DOHH2 (cell line): ENCODE results near the gene TTC27.

Experiments
- H3F3A ChIP-seq: fragments of 200-600 bp; sonication (generic), shearing (Covaris generic); 2 replicates; pipeline ENCODE4 v1.6.0; 2016; ENCODE audit warnings: antibody characterized with exemption, mild to moderate bottlenecking; ENCODE audit not compliant: control insufficient read depth, insufficient read depth
- H3K27ac ChIP-seq: fragments of 200-600 bp; sonication (generic); 2 replicates; pipeline ENCODE4 v1.5.1; 2014; ENCODE audit warnings: low read depth, mild to moderate bottlenecking, low read length, moderate library complexity
- H3K27me3 ChIP-seq: fragments of 200-600 bp; sonication (generic); 2 replicates; pipeline ENCODE4 v1.6.1; 2014; ENCODE audit warnings: mild to moderate bottlenecking, low read length, mixed read lengths; ENCODE audit not compliant: control insufficient read depth
- H3K36me3 ChIP-seq: fragments of 200-600 bp; sonication (generic); 2 replicates; pipeline ENCODE4 v1.6.1; 2014; ENCODE audit warnings: mild to moderate bottlenecking, low read length, moderate library complexity, mixed read lengths; ENCODE audit not compliant: control insufficient read depth
- H3K4me1 ChIP-seq: fragments of 200-600 bp; sonication (generic); 2 replicates; pipeline ENCODE4 v1.6.1; 2014; ENCODE audit warnings: mild to moderate bottlenecking, low read length, mixed read lengths; ENCODE audit not compliant: control insufficient read depth
- H3K4me2 ChIP-seq: fragments of 200-600 bp; sonication (generic); 2 replicates; pipeline ENCODE4 v1.6.0; 2014; ENCODE audit warnings: mild to moderate bottlenecking, low read length, moderate library complexity
- H3K4me3 ChIP-seq: fragments of 200-600 bp; sonication (generic); 2 replicates; pipeline ENCODE4 v1.5.1; 2014; ENCODE audit warnings: mild to moderate bottlenecking, low read length, mixed read lengths
- H3K79me2 ChIP-seq: fragments of 200-600 bp; sonication (generic); 2 replicates; pipeline ENCODE4 v1.6.1; 2014; ENCODE audit warnings: mild to moderate bottlenecking, low read length, mixed read lengths; ENCODE audit not compliant: control insufficient read depth
- H3K9me2 ChIP-seq: fragments of 200-600 bp; sonication (generic); replicated peaks from 2 replicates; pipeline ENCODE4 v1.6.1; 2014; ENCODE audit warnings: mild to moderate bottlenecking, low read length, mixed read lengths; ENCODE audit not compliant: control insufficient read depth
- H3K9me3 ChIP-seq: fragments of 200-600 bp; sonication (generic); 2 replicates; pipeline ENCODE4 v1.6.1; 2014; ENCODE audit warnings: antibody characterized with exemption, low read length, mixed read lengths; ENCODE audit not compliant: control insufficient read depth, insufficient read depth
- H4K20me1 ChIP-seq: fragments of 200-600 bp; sonication (generic); 2 replicates; pipeline ENCODE4 v1.6.0; 2014; ENCODE audit warnings: low read depth, mild to moderate bottlenecking, antibody characterized with exemption, low read length, moderate library complexity; ENCODE audit not compliant: control insufficient read depth, insufficient read depth
- EZH2phosphoT487 ChIP-seq: fragments of 200-600 bp; sonication (generic); IDR thresholded peaks from 2 replicates; pipeline ENCODE4 v1.6.1; 2017; ENCODE audit warnings: borderline replicate concordance, mild to moderate bottlenecking, antibody characterized with exemption, low read length, moderate library complexity, mixed read lengths
- TF ChIP-seq, protein P1 (sequence below): fragments of 200-600 bp; sonication (generic); IDR thresholded peaks from one replicate; pipeline ENCODE4 v1.5.1; 2014; ENCODE audit warnings: antibody characterized with exemption, mild to moderate bottlenecking, low read depth, low read length; ENCODE audit not compliant: poor library complexity, severe bottlenecking

The TTC27 gene

DNA sequence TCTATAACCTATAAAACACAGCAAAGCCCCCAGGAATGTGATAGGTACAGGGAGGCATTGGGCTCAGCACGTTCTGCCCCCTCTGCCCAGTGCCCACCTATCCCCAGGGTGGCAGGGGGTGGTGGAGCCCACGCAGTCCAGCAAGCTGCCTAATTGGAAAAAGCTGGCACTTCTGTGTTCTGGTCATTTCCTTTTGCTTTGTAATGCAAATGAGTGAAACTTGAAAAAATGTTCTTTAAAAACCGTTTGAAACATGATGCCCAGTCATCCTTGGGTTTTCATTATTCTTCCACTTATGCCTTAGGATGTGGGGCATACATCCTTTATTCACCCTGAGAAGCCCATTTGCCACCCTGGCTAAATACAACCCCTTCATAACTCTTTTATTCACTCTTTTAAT is 229.0 kb downstream of the TTC27 start:
- no peaks in the 10 kb centered on the region for H3K9me3 ChIP-seq
- H3K4me3 ChIP-seq: no peak overlapping the region
- no peak overlapping the region for H3K27ac ChIP-seq
- TF ChIP-seq EZH2phosphoT487: no peak
- TF ChIP-seq, protein P1, sequence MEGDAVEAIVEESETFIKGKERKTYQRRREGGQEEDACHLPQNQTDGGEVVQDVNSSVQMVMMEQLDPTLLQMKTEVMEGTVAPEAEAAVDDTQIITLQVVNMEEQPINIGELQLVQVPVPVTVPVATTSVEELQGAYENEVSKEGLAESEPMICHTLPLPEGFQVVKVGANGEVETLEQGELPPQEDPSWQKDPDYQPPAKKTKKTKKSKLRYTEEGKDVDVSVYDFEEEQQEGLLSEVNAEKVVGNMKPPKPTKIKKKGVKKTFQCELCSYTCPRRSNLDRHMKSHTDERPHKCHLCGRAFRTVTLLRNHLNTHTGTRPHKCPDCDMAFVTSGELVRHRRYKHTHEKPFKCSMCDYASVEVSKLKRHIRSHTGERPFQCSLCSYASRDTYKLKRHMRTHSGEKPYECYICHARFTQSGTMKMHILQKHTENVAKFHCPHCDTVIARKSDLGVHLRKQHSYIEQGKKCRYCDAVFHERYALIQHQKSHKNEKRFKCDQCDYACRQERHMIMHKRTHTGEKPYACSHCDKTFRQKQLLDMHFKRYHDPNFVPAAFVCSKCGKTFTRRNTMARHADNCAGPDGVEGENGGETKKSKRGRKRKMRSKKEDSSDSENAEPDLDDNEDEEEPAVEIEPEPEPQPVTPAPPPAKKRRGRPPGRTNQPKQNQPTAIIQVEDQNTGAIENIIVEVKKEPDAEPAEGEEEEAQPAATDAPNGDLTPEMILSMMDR: no peak
- no peaks in the 10 kb centered on the region for H3F3A ChIP-seq
- no peaks in the 10 kb centered on the region for H3K79me2 ChIP-seq
- H3K27me3 ChIP-seq: no peaks in the 10 kb centered on the region
- H3K36me3 ChIP-seq: no peaks in the 10 kb centered on the region
- H3K4me2 ChIP-seq: no peak overlapping the region
- H3K4me1 ChIP-seq: 0 out of 2 replicates have a peak, but pooled peaks cover 4% of the 10 kb centered on the region
- no peaks in the 10 kb centered on the region for H4K20me1 ChIP-seq
- no peaks in the 10 kb centered on the region for H3K9me2 ChIP-seq

DNA sequence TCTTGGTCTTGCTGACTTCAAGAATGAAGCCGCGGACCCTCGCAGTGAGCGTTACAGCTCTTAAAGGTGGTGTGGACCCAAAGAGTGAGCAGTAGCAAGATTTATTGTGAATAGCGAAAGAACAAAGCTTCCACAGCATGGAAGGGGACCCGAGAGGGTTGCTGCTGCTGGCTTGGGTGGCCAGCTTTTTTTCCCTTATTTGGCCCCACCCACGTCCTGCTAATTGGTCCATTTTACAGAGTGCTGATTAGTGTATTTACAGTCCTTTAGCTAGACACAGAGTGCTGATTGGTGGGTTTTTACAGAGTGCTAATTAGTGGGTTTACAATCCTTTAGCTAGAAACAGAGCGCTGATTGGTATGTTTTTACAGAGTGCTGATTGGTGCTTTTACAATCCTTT is 230.9 kb downstream of the TTC27 start:
- Histone ChIP-seq H3K4me2 (no peak overlapping the region), H3K4me1 (0 out of 2 replicates have a peak, but pooled peaks cover 4% of the 10 kb centered on the region), H4K20me1 (no peaks in the 10 kb centered on the region), H3K9me2 (no peaks in the 10 kb centered on the region), H3K79me2 (no peaks in the 10 kb centered on the region), H3K9me3 (no peaks in the 10 kb centered on the region), H3K4me3 (no peak overlapping the region), H3F3A (no peaks in the 10 kb centered on the region), H3K27me3 (no peaks in the 10 kb centered on the region), H3K27ac (no peak overlapping the region), H3K36me3 (no peaks in the 10 kb centered on the region)
- TF ChIP-seq, protein P1: no peak
- TF ChIP-seq EZH2phosphoT487: no peak

DNA sequence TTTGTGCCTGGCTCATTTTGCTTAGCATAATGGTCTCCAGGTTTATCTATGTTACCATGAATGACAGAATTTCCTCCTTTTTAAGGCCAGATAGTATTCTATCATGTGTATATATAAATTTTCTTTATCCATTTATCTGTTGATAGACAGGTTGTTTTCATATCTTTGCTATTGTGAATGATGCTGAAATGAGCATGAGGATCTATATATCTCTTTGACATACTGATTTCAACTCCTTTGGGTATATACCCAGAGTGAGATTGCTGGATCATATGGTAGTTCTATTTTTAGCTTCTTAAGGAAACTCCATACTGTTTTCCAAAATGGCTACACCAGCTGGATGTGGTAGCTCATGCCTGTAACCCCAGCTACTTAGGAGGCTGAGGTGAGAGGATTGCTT is 232.5 kb downstream of the TTC27 start:
- Histone ChIP-seq H3K4me2 (no peak overlapping the region), H3K27me3 (no peaks in the 10 kb centered on the region), H3K79me2 (no peaks in the 10 kb centered on the region), H3F3A (no peaks in the 10 kb centered on the region), H3K27ac (no peak overlapping the region), H3K9me2 (no peaks in the 10 kb centered on the region), H3K4me1 (0 out of 2 replicates have a peak, but pooled peaks cover 4% of the 10 kb centered on the region), H4K20me1 (no peaks in the 10 kb centered on the region), H3K4me3 (no peak overlapping the region), H3K36me3 (no peaks in the 10 kb centered on the region), H3K9me3 (no peaks in the 10 kb centered on the region)
- TF ChIP-seq EZH2phosphoT487: no peak
- TF ChIP-seq, protein P1: no peak
